Activated CD4-positive, CD25-positive, alpha-beta regulatory T cell treated with anti-CD3 and anti-CD28 coated beads, Interleukin-2, amount 50 U/mL, for 24 hours (primary cell): ENCODE measurements around the gene FCN2.

Experiments
- ATAC-seq, 2 donors: fragments of 150-1000 bp; cut with Tn5 transposase; one replicate each; pipeline ENCODE4 v1.10.0; 2021; ENCODE audit warnings: mild to moderate bottlenecking in 1 of 2, moderate library complexity in 1 of 2

The FCN2 gene

DNA sequence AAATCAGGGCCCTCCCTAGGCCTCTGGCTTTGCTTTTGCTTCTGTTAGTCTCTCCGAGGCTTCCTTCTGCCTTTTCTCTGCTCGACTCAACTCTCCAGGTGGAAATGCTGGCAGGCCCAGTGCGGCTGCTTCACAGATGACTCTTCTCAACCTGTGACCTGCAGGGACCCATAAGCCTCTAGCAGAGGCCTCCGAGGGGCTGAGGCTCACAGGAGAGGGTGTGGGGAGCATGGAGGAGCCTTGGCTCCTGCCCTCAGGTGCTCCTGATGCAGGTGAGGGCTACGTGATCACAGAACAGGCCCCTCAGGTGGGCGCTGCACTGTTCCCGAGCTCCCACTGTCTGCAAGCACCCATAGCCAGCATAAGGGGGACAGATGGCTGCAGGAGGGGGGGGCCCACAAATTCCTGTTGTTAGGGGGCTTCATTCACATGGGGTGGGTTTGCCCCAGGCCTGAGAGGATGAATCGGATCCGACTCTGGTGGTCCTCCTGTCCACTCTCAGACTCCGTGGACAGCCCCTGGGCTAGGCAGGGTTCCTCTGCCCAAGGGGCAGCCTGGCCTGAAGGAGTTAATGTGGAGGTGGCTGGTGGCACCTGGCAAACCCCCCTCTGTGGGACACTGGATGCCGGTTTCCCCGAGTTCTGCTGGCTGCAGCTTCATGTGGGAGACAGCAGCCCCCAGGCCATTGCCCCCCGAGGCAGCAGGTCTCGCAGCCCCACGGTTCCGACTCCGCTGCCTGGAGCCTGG lies 10.9 kb upstream of the FCN2 start:
- ATAC-seq: no peak

DNA sequence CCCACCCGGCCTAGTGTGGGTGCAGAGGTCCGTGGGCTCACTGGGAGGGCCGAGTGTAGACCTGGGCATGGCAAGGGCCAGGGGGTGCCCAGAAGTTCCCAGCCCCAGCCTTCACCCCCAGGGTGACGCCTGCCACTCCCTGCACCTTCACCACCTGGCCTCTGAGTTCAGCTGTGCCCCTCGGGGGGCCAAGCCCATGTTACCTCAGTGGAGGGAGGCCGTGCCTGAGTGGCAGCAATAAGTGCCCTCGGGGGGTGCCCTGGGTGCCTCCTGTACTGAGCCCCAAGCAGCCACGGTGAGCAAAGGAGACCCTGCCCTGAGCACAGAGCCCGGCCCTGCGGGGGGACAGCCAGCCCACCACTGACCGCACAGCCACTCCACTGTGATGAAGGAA lies 10.3 kb upstream of the FCN2 start:
- ATAC-seq: no peak

DNA sequence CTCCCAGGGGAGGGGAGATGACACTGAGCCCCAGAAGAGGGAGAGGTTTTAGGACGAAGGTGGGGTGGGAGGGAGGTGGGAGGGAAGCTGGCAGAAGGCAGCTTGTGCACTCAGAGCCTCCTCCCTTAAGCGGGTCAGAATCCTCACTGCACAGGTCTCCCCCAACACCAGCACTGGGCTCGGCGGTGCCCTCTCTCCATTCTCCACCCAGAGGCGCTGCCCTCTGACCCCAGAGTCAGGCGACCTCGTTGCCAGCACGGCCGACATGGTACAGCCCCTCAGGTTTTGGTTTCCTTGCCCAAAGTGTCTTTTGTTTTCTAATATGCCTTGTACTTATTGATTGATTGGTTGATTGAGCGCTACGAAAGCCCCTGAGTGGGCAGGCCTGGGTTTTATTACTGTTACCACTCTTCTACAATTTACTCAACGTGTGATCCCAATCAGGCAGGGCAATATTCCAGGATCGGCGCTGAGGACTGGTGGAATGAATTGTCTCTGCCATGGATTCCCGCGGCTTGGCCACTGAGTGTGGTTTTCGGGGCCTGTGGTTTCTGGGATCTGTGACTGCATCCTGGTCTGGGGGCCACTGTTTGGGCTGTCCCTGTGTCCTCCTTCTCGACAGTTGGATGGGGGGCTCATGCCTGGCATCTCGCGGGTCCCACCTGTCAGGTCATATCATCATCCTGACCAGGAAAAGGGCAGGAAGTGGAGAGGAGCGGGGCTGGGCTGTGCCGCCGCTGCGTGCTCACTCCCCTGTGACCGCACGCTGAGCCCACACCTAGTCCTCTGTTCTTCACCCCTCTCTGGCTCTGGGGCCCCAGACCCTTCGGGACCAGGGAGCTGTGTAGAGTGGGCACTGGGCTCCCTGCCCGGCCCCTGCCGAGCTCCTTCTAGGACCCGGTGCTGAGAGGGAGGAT lies 9.6 kb upstream of the FCN2 start:
- no peak for ATAC-seq

DNA sequence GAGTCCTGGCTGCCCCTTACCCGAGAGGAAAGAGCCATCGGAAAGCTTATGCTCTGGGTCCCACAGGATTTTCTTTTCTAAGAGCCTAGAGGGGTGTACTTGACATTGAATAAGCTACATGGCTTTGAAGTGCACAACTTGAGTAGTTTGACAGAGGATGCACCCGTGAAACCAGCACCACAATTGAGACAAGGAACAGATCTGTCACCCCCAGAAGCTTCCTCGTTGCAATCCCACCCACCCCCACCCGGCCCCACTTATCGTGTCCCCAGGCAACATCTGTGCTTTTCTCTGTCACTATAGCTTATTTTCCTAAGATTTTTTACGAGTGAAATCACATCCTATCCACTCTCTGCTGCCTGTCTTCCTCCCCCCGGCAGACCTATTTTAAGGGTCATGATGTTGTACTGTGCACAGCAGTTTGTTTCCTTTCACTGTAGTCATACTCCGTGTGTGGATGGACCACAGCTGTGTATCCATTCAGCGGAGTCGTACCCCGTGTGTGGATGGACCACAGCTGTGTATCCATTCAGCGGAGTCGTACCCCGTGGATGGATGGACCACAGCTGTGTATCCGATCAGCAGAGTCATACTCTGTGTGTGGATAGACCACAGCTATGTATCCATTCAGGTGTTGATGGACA lies 8.8 kb upstream of the FCN2 start:
- no peak for ATAC-seq

DNA sequence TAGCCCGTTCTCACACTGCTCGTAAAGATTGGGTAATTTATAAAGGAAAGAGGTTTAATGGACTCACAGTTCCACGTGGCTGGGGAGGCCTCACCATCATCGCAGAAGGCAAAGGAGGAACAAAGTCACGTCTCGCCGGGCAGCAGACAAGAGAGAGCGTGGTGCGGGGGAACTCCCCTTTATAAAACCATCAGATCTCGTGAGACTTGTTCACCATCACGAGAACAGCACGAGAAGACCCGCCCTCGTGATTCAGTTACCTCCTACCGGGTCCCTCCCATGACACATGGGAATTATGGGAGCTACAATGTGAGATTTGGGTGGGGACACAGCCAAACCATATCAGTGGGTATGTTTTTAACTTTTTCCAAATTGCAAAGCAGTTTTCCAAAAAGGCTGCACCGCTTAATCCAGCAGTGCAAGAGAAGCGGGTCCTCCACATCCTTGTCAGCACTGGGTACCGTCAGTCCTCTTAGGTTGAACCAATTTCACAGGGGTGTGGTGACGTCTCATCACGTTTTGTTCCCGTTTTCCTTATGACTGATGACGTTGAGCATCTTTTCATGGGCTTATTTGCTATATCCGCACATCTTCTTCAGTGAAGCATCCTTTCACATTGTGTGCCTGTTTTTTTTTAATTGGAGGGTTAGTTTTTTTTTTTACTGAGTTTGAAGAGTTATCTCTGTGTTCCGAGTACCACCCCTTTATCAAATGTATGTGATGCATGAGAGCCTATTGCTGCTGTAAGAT lies 8.0 kb upstream of the FCN2 start:
- ATAC-seq: no peak

DNA sequence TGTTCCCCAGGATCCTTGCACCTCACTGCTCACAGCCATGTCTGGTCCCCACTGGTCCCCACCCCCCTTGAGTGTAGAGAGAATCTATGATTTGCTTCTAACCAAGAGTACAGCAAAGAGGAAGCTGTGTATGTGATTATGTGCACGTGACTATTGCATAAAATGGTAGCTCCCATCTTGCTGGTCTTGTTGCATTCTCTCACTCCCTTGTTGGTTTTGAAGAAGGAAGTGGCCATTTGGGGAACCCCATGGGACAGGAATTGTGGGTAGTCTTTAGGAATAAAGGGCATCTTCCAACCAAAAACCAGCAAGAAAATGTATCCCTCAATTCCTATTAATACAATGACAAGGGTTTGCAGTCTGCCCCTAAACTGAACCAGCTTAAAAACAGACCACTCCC lies 5.2 kb upstream of the FCN2 start:
- no peak for ATAC-seq

DNA sequence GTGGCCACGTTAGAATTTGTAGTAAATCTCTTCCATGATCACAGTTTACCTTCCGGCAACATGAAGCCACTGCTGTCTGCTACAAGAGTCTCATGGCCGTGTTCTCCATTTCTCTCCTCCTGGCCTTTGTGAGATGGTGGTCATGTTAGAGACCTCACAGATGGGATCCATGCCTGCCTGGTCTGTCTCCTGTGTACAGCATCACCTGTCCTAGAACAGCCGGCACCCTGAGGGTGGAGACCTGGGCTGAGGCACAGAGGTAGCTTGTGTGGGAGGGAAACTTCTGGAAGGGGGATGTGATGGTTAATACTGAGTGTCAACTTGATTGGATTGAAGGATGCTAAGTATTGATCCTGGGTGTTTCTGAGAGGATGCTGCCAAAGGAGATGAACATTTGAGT lies 3.1 kb upstream of the FCN2 start:
- ATAC-seq: no peak

DNA sequence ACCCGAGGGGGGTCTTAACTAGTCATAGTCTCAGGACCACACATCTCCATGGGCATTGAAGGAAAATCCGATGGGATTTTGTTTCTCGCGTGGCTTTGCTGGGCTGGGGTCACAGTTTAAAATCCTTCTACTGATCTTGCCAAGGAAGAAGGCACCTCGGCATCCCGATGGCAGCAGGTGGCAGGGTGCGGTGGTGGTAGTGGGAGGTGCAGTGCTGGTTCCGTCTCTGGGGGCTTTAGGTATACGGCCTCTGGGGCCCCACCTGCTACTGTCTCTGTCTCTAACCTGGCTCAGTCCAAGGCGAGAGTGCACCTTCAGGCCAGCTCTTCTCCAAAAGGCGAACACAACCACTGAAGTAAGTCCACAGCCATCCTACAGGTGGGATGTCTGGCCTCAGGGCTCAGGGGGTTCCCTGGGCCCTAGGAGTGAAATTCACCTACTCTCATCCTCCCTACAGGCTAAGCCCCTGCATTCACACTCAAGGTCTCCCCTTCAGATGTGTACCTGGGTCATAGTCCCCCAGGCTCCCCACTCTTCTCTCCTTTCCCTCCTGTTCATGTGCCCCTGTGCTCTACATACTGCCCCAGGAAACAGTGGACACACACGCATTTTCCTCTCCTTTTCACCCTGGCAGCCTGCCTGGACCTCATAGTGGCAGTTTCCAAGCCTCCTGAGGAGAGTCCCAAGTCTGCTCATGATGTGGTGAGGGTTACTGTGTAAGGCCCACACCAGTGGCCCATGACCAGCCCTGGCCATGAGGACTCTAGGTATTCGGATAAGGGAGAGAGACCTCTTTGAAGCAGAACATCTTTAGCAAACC lies 736 bp upstream of the FCN2 start:
- no peak for ATAC-seq

DNA sequence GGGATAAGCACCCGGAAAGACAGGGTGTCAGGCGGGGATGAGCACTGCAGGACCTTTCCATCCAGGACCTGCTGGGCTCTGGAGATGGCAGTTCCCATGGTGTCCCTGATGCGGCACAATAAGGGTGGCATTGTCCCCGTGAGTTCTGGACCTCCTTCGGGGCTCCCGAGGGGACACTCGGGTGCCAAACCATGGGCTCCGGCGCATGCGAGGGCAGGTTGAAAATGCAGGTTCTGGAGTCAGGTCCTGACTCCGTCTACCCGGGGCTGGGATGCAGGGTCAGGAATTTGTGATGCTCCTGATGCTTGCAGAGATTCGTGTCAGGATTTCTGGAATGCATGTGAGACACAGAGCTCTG lies 682 bp downstream of the FCN2 start:
- no peak for ATAC-seq

DNA sequence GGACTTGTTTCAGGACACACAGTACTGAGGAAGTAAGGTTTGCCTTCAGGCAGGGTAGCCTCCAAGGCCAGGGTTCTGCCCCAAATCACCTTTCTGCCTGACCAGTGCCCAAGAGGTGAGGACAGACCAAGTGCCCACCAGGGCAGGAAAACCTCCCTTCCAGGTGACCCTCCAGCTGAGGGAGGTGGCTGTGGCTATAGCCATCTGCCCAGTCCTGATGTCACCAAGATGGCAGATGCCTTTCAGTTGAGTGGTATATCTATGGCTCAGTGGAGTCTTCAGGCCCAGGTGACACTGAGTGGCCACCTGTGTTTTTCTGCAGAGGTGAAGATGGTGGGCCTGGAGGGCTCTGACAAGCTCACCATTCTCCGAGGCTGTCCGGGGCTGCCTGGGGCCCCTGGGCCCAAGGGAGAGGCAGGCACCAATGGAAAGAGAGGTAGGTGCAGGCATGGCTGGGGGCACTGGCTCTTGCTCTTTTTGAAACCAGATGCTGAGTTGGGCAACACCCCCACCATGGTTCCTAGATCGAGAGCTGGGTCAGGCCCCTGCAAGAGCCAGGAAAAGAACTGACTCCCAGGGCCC lies 1.7 kb downstream of the FCN2 start:
- ATAC-seq: no peak

DNA sequence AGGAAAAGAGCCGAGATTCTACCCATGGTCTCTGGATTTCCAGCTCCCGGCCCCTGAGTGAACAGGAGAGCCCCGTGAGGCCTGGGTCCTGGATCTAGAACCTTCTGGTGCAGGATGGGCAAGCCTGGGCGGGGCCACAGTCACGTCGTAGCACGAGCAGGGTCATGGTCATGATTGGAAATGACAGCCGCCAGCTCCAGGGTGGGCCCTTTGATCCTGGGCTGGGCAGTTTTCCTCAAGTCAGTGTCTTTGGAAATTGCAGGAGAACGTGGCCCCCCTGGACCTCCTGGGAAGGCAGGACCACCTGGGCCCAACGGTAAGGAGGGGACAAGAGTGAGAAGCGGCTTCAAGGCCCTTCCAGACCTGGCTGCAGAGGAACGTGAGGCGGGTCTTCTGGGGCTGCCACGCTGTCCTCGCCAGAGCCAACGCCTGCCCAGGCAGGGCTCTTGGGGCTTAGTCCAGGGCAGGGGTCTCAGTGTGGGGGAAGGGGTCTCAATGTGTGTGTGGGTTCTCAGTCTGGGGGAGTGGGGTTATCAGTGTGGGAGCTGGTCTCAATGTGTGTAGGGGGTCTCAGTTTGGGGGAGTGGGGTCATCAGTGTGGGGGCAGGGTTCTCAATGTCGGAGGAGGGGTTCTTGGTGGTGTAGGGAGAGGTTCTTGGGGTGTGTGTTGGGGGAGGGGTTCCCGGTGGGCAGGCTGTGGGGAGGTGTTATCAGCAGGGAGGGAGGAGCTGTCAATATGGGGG lies 2.6 kb downstream of the FCN2 start:
- no peak for ATAC-seq

DNA sequence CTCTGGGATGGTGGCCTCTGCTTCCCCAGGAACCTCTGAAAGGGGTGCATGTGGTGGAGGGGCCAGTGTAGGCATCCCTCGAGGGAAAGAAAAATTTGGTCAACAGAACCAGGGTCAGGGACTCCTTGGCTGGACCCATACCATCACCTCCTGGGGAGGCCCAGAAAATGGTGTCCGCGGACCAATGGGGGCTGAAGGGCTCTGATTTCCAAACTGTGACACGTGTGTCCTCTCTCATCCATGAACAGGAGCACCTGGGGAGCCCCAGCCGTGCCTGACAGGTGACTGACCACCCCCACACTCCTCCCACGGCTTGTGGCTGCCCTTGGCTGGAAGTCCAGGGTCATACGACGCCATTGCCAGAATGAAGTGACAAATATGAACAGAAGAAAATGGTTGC lies 3.9 kb downstream of the FCN2 start:
- no peak for ATAC-seq

DNA sequence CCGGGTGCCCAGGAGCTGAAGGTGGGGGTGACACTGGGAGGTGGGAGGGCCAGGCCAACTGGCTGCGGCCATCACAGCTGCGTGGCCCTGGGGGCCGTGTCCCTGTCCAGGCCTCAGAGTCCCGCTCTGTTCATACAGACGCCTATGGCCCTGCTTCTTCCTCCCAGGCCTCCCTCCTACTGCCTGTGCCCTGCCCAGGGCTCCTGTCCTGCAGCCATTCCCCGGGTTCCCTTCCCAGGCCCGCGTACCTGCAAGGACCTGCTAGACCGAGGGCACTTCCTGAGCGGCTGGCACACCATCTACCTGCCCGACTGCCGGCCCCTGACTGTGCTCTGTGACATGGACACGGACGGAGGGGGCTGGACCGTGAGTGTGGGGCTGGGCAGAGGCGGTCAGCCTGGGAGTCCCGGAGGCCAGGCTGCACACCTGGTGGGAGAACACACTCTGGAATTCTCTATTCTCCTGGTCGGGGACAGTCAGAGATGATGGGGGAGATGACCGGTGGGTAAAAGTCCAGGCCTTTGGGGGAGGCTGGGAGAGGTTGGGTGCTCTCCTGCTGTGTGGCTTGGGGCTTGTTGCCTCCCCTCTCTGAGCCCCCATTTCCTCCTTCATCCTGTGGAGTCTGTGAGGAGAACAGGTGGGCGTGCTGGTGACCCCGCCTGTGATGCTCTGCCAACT lies 4.5 kb downstream of the FCN2 start:
- no peak for ATAC-seq

DNA sequence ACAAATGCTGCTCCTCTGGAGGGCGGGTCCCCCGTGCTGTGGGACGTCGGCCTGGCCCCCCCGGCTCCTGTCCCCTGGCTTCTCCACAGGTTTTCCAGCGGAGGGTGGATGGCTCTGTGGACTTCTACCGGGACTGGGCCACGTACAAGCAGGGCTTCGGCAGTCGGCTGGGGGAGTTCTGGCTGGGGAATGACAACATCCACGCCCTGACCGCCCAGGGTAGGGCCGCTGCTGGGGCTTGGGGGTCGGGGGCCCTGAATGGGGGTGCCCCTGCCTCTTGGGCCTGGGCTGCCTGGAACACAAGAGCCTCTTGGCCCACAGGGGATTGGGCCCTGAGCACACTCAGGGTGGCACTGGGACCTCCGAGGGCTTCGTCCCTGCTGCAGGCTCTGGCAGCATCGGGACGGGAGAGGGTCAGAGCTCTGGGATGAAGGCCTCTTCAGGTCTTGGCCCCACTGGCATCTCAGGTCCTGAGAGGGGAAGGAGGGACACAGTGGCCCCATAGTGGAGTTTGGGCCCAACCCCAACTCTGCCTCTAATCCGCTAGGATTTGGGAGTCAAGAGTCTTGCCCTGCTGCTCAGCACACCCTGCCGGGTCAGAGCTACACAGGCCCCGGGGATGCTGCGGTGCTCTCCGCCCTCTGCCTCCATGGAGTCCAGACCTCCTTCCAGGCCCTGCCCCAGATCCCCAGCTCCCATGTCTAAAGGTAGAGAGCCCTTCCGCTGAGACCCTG lies 5.2 kb downstream of the FCN2 start:
- ATAC-seq: no peak

DNA sequence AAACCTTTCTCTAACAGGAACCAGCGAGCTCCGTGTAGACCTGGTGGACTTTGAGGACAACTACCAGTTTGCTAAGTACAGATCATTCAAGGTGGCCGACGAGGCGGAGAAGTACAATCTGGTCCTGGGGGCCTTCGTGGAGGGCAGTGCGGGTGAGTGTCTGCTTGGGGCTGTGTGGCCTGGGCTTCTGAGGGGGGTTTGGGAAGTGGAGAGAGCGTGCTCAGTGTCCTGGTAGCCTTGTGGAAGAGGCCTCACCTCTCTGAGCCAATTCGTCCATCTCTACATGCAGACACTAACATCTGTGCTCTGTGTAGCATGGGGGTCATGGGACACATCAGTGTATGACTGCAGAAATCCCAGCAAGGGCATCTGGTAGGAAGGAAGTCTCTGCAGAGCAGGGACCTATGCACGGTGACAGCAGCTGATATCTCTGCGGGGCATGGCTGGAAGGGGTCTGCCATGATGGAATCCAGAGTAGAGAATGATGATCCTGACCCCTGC lies 5.9 kb downstream of the FCN2 start:
- ATAC-seq: no peak

DNA sequence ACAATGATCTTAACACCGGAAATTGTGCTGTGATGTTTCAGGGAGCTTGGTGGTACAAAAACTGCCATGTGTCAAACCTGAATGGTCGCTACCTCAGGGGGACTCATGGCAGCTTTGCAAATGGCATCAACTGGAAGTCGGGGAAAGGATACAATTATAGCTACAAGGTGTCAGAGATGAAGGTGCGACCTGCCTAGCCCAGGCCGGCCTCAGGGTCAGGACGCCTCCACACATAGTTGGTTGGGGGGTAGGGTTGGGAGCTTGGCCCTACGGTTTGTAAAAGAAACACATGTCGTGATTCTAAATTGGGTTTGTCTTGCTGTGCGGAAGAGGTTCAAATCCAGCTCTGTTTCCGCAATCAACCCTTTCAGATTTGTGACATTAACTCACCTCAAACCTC lies 6.6 kb downstream of the FCN2 start:
- ATAC-seq: no peak

DNA sequence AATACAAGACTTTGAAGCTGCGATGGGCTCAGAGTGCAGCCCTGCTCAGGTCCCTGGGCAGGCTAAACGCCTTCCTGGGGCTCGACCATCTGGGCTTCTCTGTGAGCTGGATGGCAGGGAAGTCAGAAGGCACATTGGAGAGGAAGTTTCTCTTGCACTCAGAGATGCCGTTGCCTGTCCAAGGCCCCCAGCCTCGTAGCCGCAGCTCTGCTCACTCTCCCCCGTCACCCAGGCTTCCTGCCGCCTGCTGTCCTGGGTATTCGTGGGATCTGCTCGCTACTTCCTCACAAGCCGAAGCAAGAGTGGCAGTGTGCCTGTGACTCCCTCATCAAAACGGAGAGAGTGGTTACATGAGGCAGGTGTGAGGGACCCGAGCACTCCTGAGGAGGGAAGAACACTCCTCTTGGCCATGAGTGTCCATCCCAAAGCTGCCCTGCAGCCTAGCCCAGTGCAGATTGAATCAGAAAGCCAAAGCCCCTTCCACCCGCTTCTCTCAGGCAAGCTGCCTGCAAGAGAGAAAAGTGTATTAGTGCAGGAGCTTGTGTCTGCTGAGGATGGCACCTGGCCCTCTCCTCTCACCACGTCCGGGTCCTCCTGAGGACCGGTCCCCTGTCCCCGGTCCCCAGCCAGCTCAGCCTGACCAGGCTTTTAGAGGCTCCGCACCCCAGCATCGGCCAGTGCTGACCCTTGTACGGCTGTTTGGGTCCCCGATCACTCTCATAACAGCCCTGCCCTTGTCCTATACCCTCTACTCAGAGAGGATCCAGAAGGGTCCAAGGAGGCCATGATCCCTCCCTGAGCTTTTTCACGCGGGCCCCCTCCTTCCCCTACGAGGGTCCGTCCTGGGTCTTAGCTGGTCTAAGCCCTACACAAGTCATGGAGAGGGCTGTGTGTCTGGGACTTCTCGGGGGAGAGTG lies 7.3 kb downstream of the FCN2 start:
- no peak for ATAC-seq

DNA sequence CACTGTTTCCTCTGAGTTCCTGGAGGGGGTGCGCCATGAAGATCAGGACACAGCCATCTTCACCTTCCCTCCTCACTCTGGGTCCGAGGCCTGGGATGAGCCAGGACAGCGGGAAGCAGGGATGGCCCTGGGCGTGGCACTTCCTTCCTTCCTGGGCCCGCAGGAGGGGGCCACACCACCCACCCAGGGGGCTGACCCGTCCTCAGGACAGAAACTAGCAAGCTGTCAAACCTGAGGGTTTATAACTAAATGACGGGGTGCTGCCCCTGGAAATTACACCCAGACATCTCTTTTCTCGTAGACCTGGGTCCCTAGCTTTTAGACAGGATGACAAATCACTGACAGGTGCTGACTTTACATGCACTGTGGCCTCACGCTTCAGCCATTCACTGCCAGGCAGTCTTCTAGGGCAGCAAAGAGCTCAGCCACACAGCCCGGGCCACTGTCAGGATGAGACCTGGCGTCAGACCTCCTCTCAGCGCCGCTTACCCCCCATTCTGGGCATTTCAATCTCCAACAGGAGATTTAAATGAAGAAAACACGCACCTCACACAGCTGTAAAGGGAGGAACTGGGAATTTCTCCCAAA lies 8.1 kb downstream of the FCN2 start:
- no peak for ATAC-seq
